Stimulated activated CD8-positive, alpha-beta memory T cell treated with anti-CD3 and anti-CD28 coated beads, Interleukin-15, amount 100 ng/mL, for 4 hours (primary cell): Measurements from ENCODE around the gene TCF7L2.

Source experiments
- DNase-seq, 2 donors: peaks; one replicate each; pipeline ENCODE4 v3.0.0-alpha.2; 2020; ENCODE audit warnings: low read depth in 2 of 2

TCF7L2 gene

GRCh38 chr10:113148071-113148825 lies 198.2 kb downstream of the TCF7L2 start:
- DNase-seq, result no peak

GRCh38 chr10:113148901-113149300 lies 198.9 kb downstream of the TCF7L2 start:
- no peak for DNase-seq

GRCh38 chr10:113149626-113150025 lies 199.6 kb downstream of the TCF7L2 start:
- DNase-seq, result no peak

GRCh38 chr10:113151190-113151666 lies 201.2 kb downstream of the TCF7L2 start:
- DNase-seq, result no peak

GRCh38 chr10:113153493-113154102 lies 203.6 kb downstream of the TCF7L2 start:
- no peak for DNase-seq

GRCh38 chr10:113157441-113157840 lies 207.4 kb downstream of the TCF7L2 start:
- no peak for DNase-seq

GRCh38 chr10:113158183-113158582 lies 208.1 kb downstream of the TCF7L2 start:
- DNase-seq, result no peak

DNA sequence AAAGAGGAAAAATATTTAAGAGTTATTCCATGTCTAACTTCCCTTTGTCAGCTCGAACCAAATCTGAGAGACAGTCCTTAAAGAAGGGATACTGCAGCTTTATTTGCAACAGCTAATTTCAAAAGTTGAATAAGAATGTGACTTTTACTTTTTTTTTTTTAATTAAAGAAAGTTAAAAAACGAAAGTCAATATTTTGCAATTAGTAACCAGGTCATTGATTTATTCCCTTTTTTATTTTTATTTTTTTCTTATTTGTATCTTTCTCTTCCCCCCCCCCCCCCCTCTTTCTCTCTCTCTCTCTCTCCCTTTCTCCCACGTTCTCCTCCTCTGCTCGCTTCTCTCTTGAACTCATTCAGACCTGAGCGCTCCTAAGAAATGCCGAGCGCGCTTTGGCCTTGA lies 209.5 kb downstream of the TCF7L2 start:
- DNase-seq, result no peak

GRCh38 chr10:113160641-113161040 lies 210.6 kb downstream of the TCF7L2 start:
- no peak for DNase-seq

GRCh38 chr10:113161066-113161465 lies 211.0 kb downstream of the TCF7L2 start:
- no peak for DNase-seq

- no peak for DNase-seq
Measured at GRCh38 chr10:113162960-113163359, 212.9 kb downstream of the TCF7L2 start.

GRCh38 chr10:113165673-113166072 lies 215.6 kb downstream of the TCF7L2 start:
- DNase-seq, result no peak

DNA sequence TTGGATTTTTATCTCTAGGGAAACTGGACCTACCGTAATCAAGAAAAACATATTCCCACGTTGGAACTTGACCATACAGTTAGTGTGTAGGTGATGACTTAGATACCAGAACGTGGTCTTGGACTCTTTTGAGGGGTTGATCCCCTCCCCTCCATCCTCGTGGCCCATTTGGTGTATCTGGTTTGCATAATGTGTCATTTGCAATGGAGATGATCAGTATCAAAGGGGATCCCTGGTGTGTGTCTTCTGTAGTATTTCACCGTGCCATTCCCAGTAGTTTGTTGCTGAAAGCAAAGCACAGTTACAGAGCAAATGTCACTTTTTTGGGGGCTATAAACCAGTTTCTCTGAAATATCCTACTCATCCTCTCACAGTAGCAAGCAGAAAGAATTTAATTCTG lies 217.7 kb downstream of the TCF7L2 start:
- DNase-seq, result no peak

DNA sequence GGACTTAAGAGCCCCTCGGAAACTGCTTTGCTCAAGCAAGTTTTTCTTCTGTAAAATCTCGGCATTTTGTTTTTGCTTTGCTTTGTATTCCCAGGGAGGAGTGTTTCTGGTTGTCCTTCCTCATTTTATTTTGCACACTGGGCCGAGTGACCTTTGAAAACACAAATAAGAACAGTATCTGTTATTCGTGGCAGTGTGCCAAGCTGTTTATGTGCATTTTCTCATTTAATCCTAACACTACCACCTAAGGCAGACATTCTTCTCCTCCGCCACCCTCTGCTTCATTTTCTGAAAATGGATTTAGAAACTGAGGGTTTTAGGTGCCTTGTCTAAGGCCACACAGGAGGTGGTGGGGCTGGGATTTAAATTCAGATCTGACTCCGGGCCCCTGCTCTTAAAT lies 218.5 kb downstream of the TCF7L2 start:
- no peak for DNase-seq

- DNase-seq, result no peak
Measured at GRCh38 chr10:113169111-113169510, 219.1 kb downstream of the TCF7L2 start.

DNA sequence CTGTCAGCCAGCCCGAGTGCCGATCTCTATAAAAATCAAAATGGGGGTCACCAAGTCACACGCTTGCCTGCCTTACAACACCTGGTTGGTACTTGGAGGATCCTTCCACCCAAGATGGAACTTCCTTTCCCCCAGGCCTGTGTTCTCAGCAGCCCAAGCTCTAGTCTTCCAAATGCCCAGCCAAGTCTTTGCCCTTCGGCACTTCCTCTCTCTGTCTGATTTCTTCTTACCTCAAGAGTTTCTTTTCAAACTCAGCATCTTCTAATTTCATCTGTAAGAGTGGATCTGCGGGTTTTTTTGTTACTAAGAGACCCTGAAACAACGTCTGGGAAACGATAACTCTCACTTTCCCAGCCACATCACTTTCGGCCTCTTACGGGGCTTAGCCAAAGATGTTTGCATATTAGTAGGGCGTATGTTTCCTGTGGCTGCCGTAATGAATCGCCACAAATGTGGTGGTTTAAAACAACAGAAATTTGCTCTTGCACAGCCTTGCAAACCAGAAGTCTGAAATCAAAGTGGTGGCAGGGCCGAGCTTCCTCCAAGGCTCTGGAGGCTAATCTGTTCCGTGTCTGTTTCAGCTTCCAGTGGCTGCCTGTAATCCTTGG lies 219.9 kb downstream of the TCF7L2 start:
- no peak for DNase-seq

DNA sequence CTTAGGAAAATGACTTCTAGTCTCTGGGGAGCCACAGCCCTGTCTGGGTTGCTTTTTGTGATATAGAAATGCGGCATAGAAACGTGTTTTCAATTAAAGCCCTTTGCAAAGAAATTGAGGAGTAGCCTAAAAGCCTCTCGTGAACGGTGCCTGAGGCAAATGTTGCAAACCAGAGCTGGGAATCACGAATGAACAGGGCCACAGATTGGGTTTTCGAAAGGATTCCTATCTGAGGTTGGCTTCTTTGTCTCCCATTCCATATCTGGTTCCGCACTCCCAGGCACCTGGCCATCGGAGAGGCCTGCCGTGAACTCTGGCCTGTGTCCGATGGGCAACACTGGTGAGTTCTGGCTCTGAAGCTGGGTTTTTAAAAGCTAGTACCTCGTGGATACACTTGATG lies 221.6 kb downstream of the TCF7L2 start:
- no peak for DNase-seq

GRCh38 chr10:113175176-113175575 lies 225.1 kb downstream of the TCF7L2 start:
- no peak for DNase-seq

GRCh38 chr10:113175756-113176651 lies 226.0 kb downstream of the TCF7L2 start:
- no peak for DNase-seq

DNA sequence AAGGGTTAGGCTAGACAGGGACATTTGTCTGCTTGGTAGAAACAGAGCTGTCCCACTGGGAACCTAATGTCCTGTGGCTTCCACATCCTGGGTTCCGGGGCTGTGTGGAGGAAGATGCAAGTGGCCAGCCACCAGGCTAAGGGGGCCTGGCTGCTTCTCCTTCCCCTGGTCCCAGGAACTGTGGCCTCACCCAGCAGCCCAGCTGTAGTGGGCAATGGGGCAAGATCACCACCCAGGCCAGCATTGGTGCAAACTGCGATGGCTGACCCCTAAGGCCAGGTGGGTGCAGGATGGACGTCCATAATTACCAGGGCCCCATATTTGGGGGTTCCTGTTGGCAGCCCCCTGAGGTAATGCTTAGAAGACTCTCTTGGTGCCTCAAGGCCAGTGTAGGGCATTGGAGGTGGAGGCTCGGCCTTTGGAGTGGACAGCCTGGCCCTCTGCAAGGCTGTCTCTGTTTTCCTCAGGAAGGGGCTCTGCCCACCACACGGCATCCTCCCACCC lies 226.7 kb downstream of the TCF7L2 start:
- DNase-seq, result no peak

GRCh38 chr10:113177156-113177935 lies 227.3 kb downstream of the TCF7L2 start:
- DNase-seq, result no peak
